GM10266 (cell line): Measurements from ENCODE around the gene OR1N1.
"Not testable (repeated sequence)": the region's sequence is repeated elsewhere in the genome, so short reads cannot be mapped to it uniquely, and the experiment has no call there.

Source experiments
- DNase-seq: peaks from one replicate; pipeline ENCODE4 v3.0.0; 2012; ENCODE audit errors: extremely low spot score
- TF ChIP-seq, protein P1 (sequence below): IDR thresholded peaks from 2 replicates; pipeline ENCODE4 v1.5.1; 2012; ENCODE audit warnings: mild to moderate bottlenecking, low read depth; ENCODE audit not compliant: control insufficient read depth, insufficient read depth; ENCODE audit errors: missing control alignments

Gene OR1N1

DNA sequence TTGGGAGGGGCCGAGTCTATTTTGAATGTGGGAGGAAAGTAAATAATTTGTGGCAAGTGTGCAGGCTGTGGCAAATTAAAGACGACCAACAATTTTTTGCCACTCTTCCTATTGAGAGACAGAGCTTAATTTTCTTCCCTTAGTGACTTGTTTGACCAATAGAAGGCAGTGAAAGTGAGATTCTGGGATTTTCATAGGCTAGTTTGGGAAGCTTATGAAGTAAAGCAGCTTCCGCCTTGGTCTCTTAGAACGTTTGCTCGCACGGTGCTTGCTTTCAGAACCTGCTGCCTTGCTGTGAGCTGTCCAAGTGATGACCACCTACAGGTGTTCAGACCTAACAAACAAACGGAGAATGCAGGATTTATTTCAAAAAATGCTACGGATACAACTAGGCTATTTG is 19.1 kb upstream of the OR1N1 start:
- DNase-seq, result no peak
- TF ChIP-seq, protein P1, sequence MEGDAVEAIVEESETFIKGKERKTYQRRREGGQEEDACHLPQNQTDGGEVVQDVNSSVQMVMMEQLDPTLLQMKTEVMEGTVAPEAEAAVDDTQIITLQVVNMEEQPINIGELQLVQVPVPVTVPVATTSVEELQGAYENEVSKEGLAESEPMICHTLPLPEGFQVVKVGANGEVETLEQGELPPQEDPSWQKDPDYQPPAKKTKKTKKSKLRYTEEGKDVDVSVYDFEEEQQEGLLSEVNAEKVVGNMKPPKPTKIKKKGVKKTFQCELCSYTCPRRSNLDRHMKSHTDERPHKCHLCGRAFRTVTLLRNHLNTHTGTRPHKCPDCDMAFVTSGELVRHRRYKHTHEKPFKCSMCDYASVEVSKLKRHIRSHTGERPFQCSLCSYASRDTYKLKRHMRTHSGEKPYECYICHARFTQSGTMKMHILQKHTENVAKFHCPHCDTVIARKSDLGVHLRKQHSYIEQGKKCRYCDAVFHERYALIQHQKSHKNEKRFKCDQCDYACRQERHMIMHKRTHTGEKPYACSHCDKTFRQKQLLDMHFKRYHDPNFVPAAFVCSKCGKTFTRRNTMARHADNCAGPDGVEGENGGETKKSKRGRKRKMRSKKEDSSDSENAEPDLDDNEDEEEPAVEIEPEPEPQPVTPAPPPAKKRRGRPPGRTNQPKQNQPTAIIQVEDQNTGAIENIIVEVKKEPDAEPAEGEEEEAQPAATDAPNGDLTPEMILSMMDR, result no peak

DNA sequence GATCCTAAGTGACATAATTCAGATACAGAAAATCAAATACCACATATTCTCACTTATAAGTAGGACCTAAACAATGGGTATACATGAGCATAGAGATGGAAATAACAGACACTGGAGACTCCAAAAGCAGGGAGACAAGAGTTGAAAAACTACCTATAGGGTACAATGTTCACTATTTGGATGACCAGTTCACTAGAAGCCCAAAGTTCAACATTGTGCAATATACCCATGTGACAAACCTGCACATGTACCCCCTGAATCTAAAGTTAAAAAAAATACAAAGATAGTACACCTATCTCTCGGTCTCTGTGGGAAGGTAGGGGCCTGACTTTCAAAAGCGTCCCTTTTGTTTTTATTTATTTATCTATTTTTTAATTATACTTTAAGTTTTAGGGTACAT is 11.7 kb upstream of the OR1N1 start:
- DNase-seq, result no peak
- TF ChIP-seq, protein P1, result no peak

DNA sequence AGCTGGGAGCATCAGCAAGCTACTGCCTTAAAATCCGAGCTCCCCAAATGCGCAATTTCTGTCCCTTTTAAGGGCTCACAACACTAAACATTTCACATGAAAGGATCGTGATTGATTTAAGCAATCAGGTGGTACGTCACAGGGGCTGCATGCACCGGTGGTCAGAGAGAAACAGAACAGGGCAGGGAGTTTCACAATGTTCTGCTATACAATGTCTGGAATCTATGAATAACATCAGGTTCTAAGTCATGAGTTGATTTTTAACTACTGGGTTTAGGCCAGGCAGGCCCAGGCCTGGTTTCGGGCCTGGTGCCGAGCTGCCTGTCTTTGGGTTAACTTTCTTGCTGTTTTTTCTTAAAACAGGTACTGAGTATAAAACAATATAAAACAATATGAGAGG is 10.0 kb upstream of the OR1N1 start:
- DNase-seq, result not testable (repeated sequence)

- DNase-seq, result no peak
- TF ChIP-seq, protein P1, result no peak
These were observed 9.0 kb upstream of the OR1N1 start for GRCh38 chr9:122536134-122536533.

DNA sequence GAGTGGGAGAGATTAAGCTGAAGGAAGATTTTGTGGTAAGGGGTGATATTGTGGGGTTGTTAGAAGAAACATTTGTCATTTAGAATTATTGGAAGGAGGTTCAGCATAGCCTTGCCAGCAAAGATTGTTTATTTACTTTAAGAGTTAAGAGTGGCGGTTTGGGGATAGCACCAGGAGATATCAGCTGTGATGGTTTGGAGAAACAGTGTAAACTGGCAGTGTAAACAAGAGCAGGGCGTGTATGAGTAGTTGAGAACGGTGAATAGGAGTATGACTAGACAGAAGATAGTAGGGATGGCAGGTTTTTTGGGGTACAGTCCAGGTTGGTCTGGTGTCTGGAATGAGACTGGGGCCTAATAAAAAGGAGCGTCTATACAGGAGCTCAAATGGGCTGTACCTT is 4.1 kb upstream of the OR1N1 start:
- not testable (repeated sequence) for DNase-seq

GRCh38 chr9:122526602-122527001 is 491 bp downstream of the OR1N1 start:
- DNase-seq, result no peak
- TF ChIP-seq, protein P1, result no peak

GRCh38 chr9:122519376-122519775 is 7.7 kb downstream of the OR1N1 start:
- DNase-seq, result no peak
- TF ChIP-seq, protein P1, result no peak

- TF ChIP-seq, protein P1, result no peak
- DNase-seq, result no peak
These were observed 8.3 kb downstream of the OR1N1 start, which contains the start of gene OR1J4 for GRCh38 chr9:122518841-122519240. Gene OR1J4, plus strand, starts transcription at chr9:122519141. Its CDS starts 0 bp downstream, at chr9:122519141.
